Neuronal stem cell (in vitro differentiated cells): ENCODE results near the gene CADM2.

Source experiments
- DNase-seq: peaks from one replicate; pipeline ENCODE4 v3.0.0-alpha.2; 2013; ENCODE audit warnings: low spot score
- H2AFZ ChIP-seq: one replicate; pipeline ENCODE4 v1.6.1; 2013; ENCODE audit warnings: mild to moderate bottlenecking, low read length, inconsistent platforms
- H2AK5ac ChIP-seq: 2 replicates; pipeline ENCODE4 v1.6.1; 2013; ENCODE audit warnings: low read depth, mild to moderate bottlenecking, inconsistent platforms, low read length, moderate library complexity, mixed read lengths
- H2BK120ac ChIP-seq: 2 replicates; pipeline ENCODE4 v1.6.1; 2013; ENCODE audit warnings: low read depth, mild to moderate bottlenecking, inconsistent platforms, low read length, moderate library complexity, mixed read lengths
- H2BK12ac ChIP-seq: one replicate; pipeline ENCODE4 v1.6.1; 2013; ENCODE audit warnings: low read length, inconsistent platforms
- H2BK15ac ChIP-seq: 2 replicates; pipeline ENCODE4 v1.6.1; 2013; ENCODE audit warnings: mild to moderate bottlenecking, low read length, inconsistent platforms, mixed read lengths
- H2BK5ac ChIP-seq: one replicate; pipeline ENCODE4 v1.6.1; 2013; ENCODE audit warnings: inconsistent platforms, mild to moderate bottlenecking, low read length, moderate library complexity
- H3K14ac ChIP-seq: one replicate; pipeline ENCODE4 v1.6.1; 2013; ENCODE audit warnings: low read length, inconsistent platforms
- H3K18ac ChIP-seq: 2 replicates; pipeline ENCODE4 v1.6.1; 2013; ENCODE audit warnings: low read length, inconsistent platforms
- H3K23ac ChIP-seq: 2 replicates; pipeline ENCODE4 v1.6.1; 2013; ENCODE audit warnings: low read depth, mild to moderate bottlenecking, mixed read lengths, low read length, inconsistent platforms; ENCODE audit not compliant: poor library complexity
- H3K27ac ChIP-seq: replicated peaks from 3 replicates; pipeline ENCODE4 v1.5.1; 2013; ENCODE audit warnings: low read length, inconsistent platforms
- H3K27me3 ChIP-seq, 3 experiments: 2 replicates each; pipeline ENCODE4 v1.6.1; 2013; ENCODE audit warnings: low read length in 3 of 3, mild to moderate bottlenecking in 2 of 3, inconsistent platforms in 1 of 3, low read depth in 1 of 3, mixed read lengths in 1 of 3, moderate library complexity in 1 of 3; ENCODE audit not compliant: control insufficient read depth in 3 of 3, insufficient read depth in 3 of 3
- H3K36me3 ChIP-seq, 2 donors: replicated peaks in 1 of 2; 2 replicates each; pipeline ENCODE4 v1.6.1; 2013; ENCODE audit warnings: low read length in 2 of 2; ENCODE audit not compliant: control insufficient read depth in 2 of 2, insufficient read depth in 2 of 2
- H3K4ac ChIP-seq: 2 replicates; pipeline ENCODE4 v1.6.1; 2013; ENCODE audit warnings: inconsistent platforms, mild to moderate bottlenecking, low read length, moderate library complexity
- H3K4me1 ChIP-seq, 2 donors: 1 replicate in 1 of 2; 2 replicates in 1 of 2; pipeline ENCODE4 v1.6.1; 2013; ENCODE audit warnings: low read length in 2 of 2, low read depth in 1 of 2; ENCODE audit not compliant: control insufficient read depth in 2 of 2, insufficient read depth in 1 of 2
- H3K4me2 ChIP-seq: one replicate; pipeline ENCODE4 v1.6.1; 2013; ENCODE audit warnings: mild to moderate bottlenecking, low read length, inconsistent platforms; ENCODE audit not compliant: insufficient read depth, poor library complexity, severe bottlenecking
- H3K4me3 ChIP-seq, 2 donors: 2 replicates each; pipeline ENCODE4 v1.5.1; 2013; ENCODE audit warnings: low read length in 2 of 2, mild to moderate bottlenecking in 2 of 2, inconsistent platforms in 1 of 2, moderate library complexity in 1 of 2
- H3K79me1 ChIP-seq: one replicate; pipeline ENCODE4 v1.6.1; 2013; ENCODE audit warnings: low read depth, mild to moderate bottlenecking, inconsistent platforms, low read length, moderate library complexity
- H3K9ac ChIP-seq: one replicate; pipeline ENCODE4 v1.6.1; 2013; ENCODE audit warnings: mild to moderate bottlenecking, low read depth, low read length, inconsistent platforms; ENCODE audit not compliant: poor library complexity
- H3K9me3 ChIP-seq, 2 donors: replicated peaks in 1 of 2; 2 replicates each; pipeline versions ENCODE3 to v1.6.1; 2013; ENCODE audit warnings: low read length in 2 of 2, mild to moderate bottlenecking in 2 of 2, inconsistent platforms in 1 of 2, low read depth in 1 of 2, mixed read lengths in 1 of 2, moderate library complexity in 1 of 2; ENCODE audit not compliant: control insufficient read depth in 2 of 2, insufficient read depth in 1 of 2
- H4K8ac ChIP-seq: one replicate; pipeline ENCODE4 v1.6.1; 2013; ENCODE audit warnings: low read depth, mild to moderate bottlenecking, inconsistent platforms, low read length, moderate library complexity
- H4K91ac ChIP-seq: one replicate; pipeline ENCODE4 v1.6.1; 2013; ENCODE audit warnings: low read length, low read depth, mild to moderate bottlenecking, inconsistent platforms; ENCODE audit not compliant: poor library complexity
- WGBS, 2 donors: extraction: QIAGEN DNeasy Blood & Tissue Kit; methylation state at CpG; one replicate each; pipeline ENCODE4 v1.1.7; 2013; ENCODE audit warnings: missing lambda C conversion rate in 2 of 2, mixed read lengths in 1 of 2; ENCODE audit not compliant: insufficient read length in 2 of 2, insufficient replicate concordance in 1 of 2; ENCODE audit errors: extremely low coverage in 2 of 2; 5-methylcytosine and 5-hydroxymethylcytosine counted together

The CADM2 gene

GRCh38 chr3:85678713-85679112, 719.9 kb downstream of the CADM2 start:
- H3K4me3 ChIP-seq: no peak overlapping the region
- no peak overlapping the region for H3K9ac ChIP-seq
- H3K14ac ChIP-seq: no peak overlapping the region
- H4K91ac ChIP-seq: no peak overlapping the region
- no peak overlapping the region for H2BK12ac ChIP-seq
- no peak overlapping the region for H3K4ac ChIP-seq
- DNase-seq: no peak
- no peak overlapping the region for H2AFZ ChIP-seq
- no CpG with 5 or more reads among the region's 2 CpGs for whole genome bisulfite sequencing, 2 donors
- no peaks in the 10 kb centered on the region for H3K4me1 ChIP-seq
- no peak overlapping the region for H2BK15ac ChIP-seq
- no peak overlapping the region for H2AK5ac ChIP-seq
- no peak overlapping the region for H2BK120ac ChIP-seq
- H3K18ac ChIP-seq: no peak overlapping the region
- no peaks in the 10 kb centered on the region for H3K36me3 ChIP-seq
- H3K9me3 ChIP-seq: no peaks in the 10 kb centered on the region
- no peak overlapping the region for H2BK5ac ChIP-seq
- H4K8ac ChIP-seq: no peak overlapping the region
- no peak overlapping the region for H3K4me2 ChIP-seq
- no peak overlapping the region for H3K23ac ChIP-seq
- H3K79me1 ChIP-seq: no peaks in the 10 kb centered on the region
- H3K27ac ChIP-seq: no peak overlapping the region
- no peaks in the 10 kb centered on the region for H3K27me3 ChIP-seq

- H2BK5ac ChIP-seq: no peak overlapping the region
- no CpG with 5 or more reads among the region's 1 CpG for WGBS, 2 donors
Measured at GRCh38 chr3:85681906-85682305, 723.1 kb downstream of the CADM2 start.

GRCh38 chr3:85691196-85691595, 732.4 kb downstream of the CADM2 start:
- Histone ChIP-seq H2BK15ac (no peak overlapping the region), H3K4me2 (no peak overlapping the region), H3K9ac (no peak overlapping the region), H2BK12ac (no peak overlapping the region), H3K36me3 (no peaks in the 10 kb centered on the region), H3K79me1 (no peaks in the 10 kb centered on the region), H3K4me3 (no peak overlapping the region), H2BK120ac (no peak overlapping the region), H2AFZ (no peak overlapping the region), H3K23ac (no peak overlapping the region), H3K4ac (no peak overlapping the region), H3K4me1 (no peaks in the 10 kb centered on the region), H3K27me3 (no peaks in the 10 kb centered on the region), H3K14ac (no peak overlapping the region), H4K91ac (no peak overlapping the region), H3K9me3 (no peaks in the 10 kb centered on the region), H3K18ac (no peak overlapping the region), H3K27ac (no peak overlapping the region), H2BK5ac (no peak overlapping the region), H2AK5ac (no peak overlapping the region), H4K8ac (no peak overlapping the region)
- no peak for DNase-seq
- WGBS, 2 donors: no CpG with 5 or more reads among the region's 1 CpG

More at GRCh38 chr3:85681906-85682305, 723.1 kb downstream of the CADM2 start:
- no peak overlapping the region for H2AK5ac ChIP-seq
- H3K27ac ChIP-seq: no peak overlapping the region
- H4K8ac ChIP-seq: no peak overlapping the region
- no peak overlapping the region for H2BK120ac ChIP-seq
- no peak overlapping the region for H3K4me3 ChIP-seq
- no peaks in the 10 kb centered on the region for H3K9me3 ChIP-seq
- no peaks in the 10 kb centered on the region for H3K79me1 ChIP-seq
- no peak overlapping the region for H3K9ac ChIP-seq
- no peak overlapping the region for H3K18ac ChIP-seq
- no peak overlapping the region for H2BK12ac ChIP-seq
- H4K91ac ChIP-seq: no peak overlapping the region
- no peak overlapping the region for H3K14ac ChIP-seq
- no peaks in the 10 kb centered on the region for H3K27me3 ChIP-seq
- no peak overlapping the region for H2AFZ ChIP-seq
- no peak overlapping the region for H3K23ac ChIP-seq
- H3K4me2 ChIP-seq: no peak overlapping the region
- no peak overlapping the region for H2BK15ac ChIP-seq
- DNase-seq: no peak
- no peaks in the 10 kb centered on the region for H3K4me1 ChIP-seq
- no peaks in the 10 kb centered on the region for H3K36me3 ChIP-seq
- H3K4ac ChIP-seq: no peak overlapping the region

GRCh38 chr3:85697156-85697555, 738.4 kb downstream of the CADM2 start:
- H3K4me1 ChIP-seq: no peaks in the 10 kb centered on the region
- no peak overlapping the region for H3K14ac ChIP-seq
- no peak overlapping the region for H4K91ac ChIP-seq
- H3K18ac ChIP-seq: no peak overlapping the region
- no peak overlapping the region for H3K23ac ChIP-seq
- no peak overlapping the region for H2BK15ac ChIP-seq
- H3K27me3 ChIP-seq: no peaks in the 10 kb centered on the region
- H2AK5ac ChIP-seq: no peak overlapping the region
- no CpG with 5 or more reads among the region's 1 CpG for WGBS, 2 donors
- H3K27ac ChIP-seq: no peak overlapping the region
- H2AFZ ChIP-seq: no peak overlapping the region
- H3K4ac ChIP-seq: no peak overlapping the region
- no peak overlapping the region for H2BK120ac ChIP-seq
- no peak overlapping the region for H2BK5ac ChIP-seq
- H3K9ac ChIP-seq: no peak overlapping the region
- no peak overlapping the region for H2BK12ac ChIP-seq
- H3K79me1 ChIP-seq: no peaks in the 10 kb centered on the region
- no peaks in the 10 kb centered on the region for H3K36me3 ChIP-seq
- H3K4me3 ChIP-seq: no peak overlapping the region
- DNase-seq: no peak
- no peak overlapping the region for H4K8ac ChIP-seq
- no peaks in the 10 kb centered on the region for H3K9me3 ChIP-seq
- H3K4me2 ChIP-seq: no peak overlapping the region
